Mesenteric fat pad (tissue), 1 donor: ENCODE measurements around the gene CNNM2. TPM values are rescaled to one million over a fixed set of nuclear protein-coding genes. Genes with fewer than 3 reads are reported as not detected.
"Not testable (repeated sequence)": the region's sequence is repeated elsewhere in the genome, so short reads cannot be mapped to it uniquely, and the experiment has no call there.

Source experiments
- DNase-seq: peaks from one replicate; pipeline ENCODE4 v3.0.0-alpha.2; 2020; ENCODE audit warnings: low spot score
- total RNA-seq: library from RNA; stranded (reverse); fragmentation: NEBNext Ultra II Directional; extraction: Animal tissue kit (Norgen Biotek cat#: 25700); gene quantifications from one replicate; pipeline ENCODE4 v1.2.1, GENCODE V29; 2021
- donor health status: DM: yes; HTN: yes; CAD: no.

Gene CNNM2
- total RNA-seq, 1 donor from 2014 or later = 3.1 TPM

DNA sequence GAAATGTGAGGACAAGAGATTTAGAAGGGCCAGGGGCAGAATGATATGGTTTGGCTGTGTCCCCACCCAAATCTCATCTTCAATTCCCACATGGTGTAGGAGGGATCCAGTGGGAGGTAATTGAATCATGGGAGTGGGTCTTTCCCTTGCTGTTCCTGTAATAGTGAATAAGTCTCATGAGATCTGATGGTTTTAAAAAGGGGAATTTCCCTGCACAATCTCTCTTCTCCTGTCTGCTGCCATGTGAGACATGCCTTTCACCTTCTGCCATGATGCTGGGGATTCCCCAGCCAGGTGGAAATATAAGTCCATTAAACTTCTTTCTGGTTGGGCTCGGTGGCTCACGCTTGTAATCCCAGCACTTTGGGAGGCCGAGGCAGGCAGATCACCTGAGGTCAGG lies 217.1 kb downstream of the CNNM2 start:
- not testable (repeated sequence) for DNase-seq

GRCh38 chr10:103139803-103140202 lies 221.7 kb downstream of the CNNM2 start:
- no peak for DNase-seq

Other genes with a start within 250 kb of the CNNM2 start
- gene ARL3, start 203.9 kb upstream of the CNNM2 start, total RNA-seq = 5.7 TPM
- gene SFXN2, start 203.7 kb upstream of the CNNM2 start, total RNA-seq = 7.2 TPM
- gene WBP1L, start 174.3 kb upstream of the CNNM2 start, total RNA-seq = 98.0 TPM
- gene CYP17A1, start 80.9 kb upstream of the CNNM2 start, total RNA-seq = not detected
- gene BORCS7, start 64.0 kb upstream of the CNNM2 start, total RNA-seq = 25.7 TPM
- gene AS3MT, start 48.8 kb upstream of the CNNM2 start, total RNA-seq = 2.1 TPM